Spleen (tissue), 11 donors: Measurements from ENCODE around the gene CRB3. TPM values are rescaled to one million over a fixed set of nuclear protein-coding genes. Genes with fewer than 3 reads are reported as not detected.

Experiments
- DNase-seq: peaks from one replicate; pipeline ENCODE4 v3.0.0-alpha.2; 2020
- H3K27ac ChIP-seq, 8 donors: fragments of 200-600 bp; sonication (generic) in 7 of 8; 1 replicate in 4 of 8; 2 replicates in 4 of 8; pipeline versions ENCODE4 v1.5.0 to v1.8.0; 2016 to 2021; ENCODE audit warnings: inconsistent platforms in 4 of 8, mild to moderate bottlenecking in 4 of 8, moderate library complexity in 1 of 8
- H3K27me3 ChIP-seq, 7 donors: fragments of 200-600 bp; sonication (generic) in 6 of 7; replicated peaks in 1 of 7; 1 replicate in 4 of 7; 2 replicates in 3 of 7; pipeline versions ENCODE4 v1.5.0 to v1.8.0; 2016 to 2021; ENCODE audit warnings: inconsistent platforms in 3 of 7, mild to moderate bottlenecking in 1 of 7
- H3K36me3 ChIP-seq, 6 donors: fragments of 200-600 bp; sonication (generic) in 5 of 6; 1 replicate in 4 of 6; 2 replicates in 2 of 6; pipeline versions ENCODE4 v1.5.0 to v1.8.0; 2016 to 2021; ENCODE audit warnings: inconsistent platforms in 2 of 6
- H3K4me1 ChIP-seq, 6 donors: fragments of 200-600 bp; sonication (generic) in 5 of 6; 1 replicate in 3 of 6; 2 replicates in 3 of 6; pipeline versions ENCODE4 v1.5.0 to v1.8.0; 2016 to 2021; ENCODE audit warnings: inconsistent platforms in 3 of 6
- H3K4me3 ChIP-seq, 8 donors: fragments of 200-600 bp; sonication (generic) in 7 of 8; 1 replicate in 4 of 8; 2 replicates in 4 of 8; pipeline versions ENCODE4 v1.5.0 to v1.8.0; 2016 to 2021; ENCODE audit warnings: inconsistent platforms in 4 of 8, mild to moderate bottlenecking in 4 of 8, moderate library complexity in 2 of 8
- H3K9me3 ChIP-seq, 8 donors: fragments of 200-600 bp; sonication (generic) in 7 of 8; 1 replicate in 4 of 8; 2 replicates in 4 of 8; pipeline versions ENCODE4 v1.5.0 to v1.8.0; 2016 to 2021; ENCODE audit warnings: inconsistent platforms in 4 of 8
- POLR2A ChIP-seq, 3 donors: fragments of 450-650 bp; IDR thresholded peaks; one replicate each; pipeline ENCODE4 v1.5.1; 2017; ENCODE audit warnings: antibody characterized with exemption in 3 of 3, mild to moderate bottlenecking in 1 of 3
- POLR2AphosphoS5 ChIP-seq, 3 donors: sonication (generic); formaldehyde crosslinking; IDR thresholded peaks; one replicate each; pipeline ENCODE4 v1.5.1; 2017; ENCODE audit warnings: antibody characterized with exemption in 3 of 3
- WGBS, 5 donors: extraction: QIAGEN DNeasy Blood & Tissue Kit in 3 of 5; methylation state at CpG; one replicate each; pipeline versions ENCODE4 v1.1.5 to v1.1.7; 2013 to 2018; 5-methylcytosine and 5-hydroxymethylcytosine counted together
- intact Hi-C: fragments of 100-400 bp; cut with DNase I; formaldehyde crosslinking; loops from one replicate; pipeline ENCODE4 v1.15.0; 2023; ENCODE audit warnings: low total_unique reads
- polyA plus RNA-seq, 3 donors: library from polyadenylated mRNA; stranded (reverse); fragments of 200-250 nt; gene quantifications; one replicate each; pipeline ENCODE4 v1.2.1, GENCODE V29; 2013
- total RNA-seq, 7 donors: library from RNA; depleted of rRNA in 3 of 7; stranded (reverse); fragments of >200 nt in 3 of 7; fragmentation: NEBNext Ultra II Directional in 4 of 7; extraction: Animal tissue kit (Norgen Biotek cat#: 25700) in 4 of 7; gene quantifications; one replicate each; pipeline versions ENCODE4 v1.1.0 to v1.2.1, GENCODE V29; 2016 to 2021
- TF ChIP-seq, protein P1 (sequence below), 11 experiments: fragments of 200-600 bp in 7 of 11; fragments of 450-650 bp in 4 of 11; sonication (generic) in 4 of 11; IDR thresholded peaks in 8 of 11; conservative IDR thresholded peaks in 3 of 11; 1 replicate in 7 of 11; 2 replicates in 4 of 11; pipeline versions ENCODE4 v1.4.0 to v1.8.0; 2016 to 2021; ENCODE audit warnings: antibody characterized with exemption in 11 of 11, inconsistent platforms in 4 of 11, mild to moderate bottlenecking in 1 of 11
- donor health status: healthy with polysubstance abuse.
- donor health status: DM: no; HTN: no; CAD: no; lungs with moderate emphysema.
- donor health status: DM: no; HTN: no; CAD: no.
- donor health status: Bipolar disorder and iron deficiency.
- donor health status: healthy.
- donor health status: DM: no; HTN: no; CAD: no.
- donor health status: DM: yes; HTN: yes; CAD: no.

CRB3 gene
- total and polyA plus RNA-seq, 10 donors: 1.0 to 2.0 (median 1.2) TPM; not detected in 2

GRCh38 chr19:6478815-6479214 lies 14.7 kb downstream of the CRB3 start:
- Histone ChIP-seq H3K9me3 (no peaks in the 10 kb centered on the region), H3K27me3 (peaks cover 0 to 23% (median 0%) of the 10 kb centered on the region in 7 donors), H3K36me3 (peaks cover 0 to 62% (median 33%) of the 10 kb centered on the region in 6 donors), H3K4me1 (peaks cover 0 to 65% (median 27%) of the 10 kb centered on the region in 6 donors), H3K4me3 (no peak overlapping the region), H3K27ac (peak overlapping the region in 1 of 8 donors; percentile 92)
- intact Hi-C loops: no loop called here
- TF ChIP-seq, protein P1, sequence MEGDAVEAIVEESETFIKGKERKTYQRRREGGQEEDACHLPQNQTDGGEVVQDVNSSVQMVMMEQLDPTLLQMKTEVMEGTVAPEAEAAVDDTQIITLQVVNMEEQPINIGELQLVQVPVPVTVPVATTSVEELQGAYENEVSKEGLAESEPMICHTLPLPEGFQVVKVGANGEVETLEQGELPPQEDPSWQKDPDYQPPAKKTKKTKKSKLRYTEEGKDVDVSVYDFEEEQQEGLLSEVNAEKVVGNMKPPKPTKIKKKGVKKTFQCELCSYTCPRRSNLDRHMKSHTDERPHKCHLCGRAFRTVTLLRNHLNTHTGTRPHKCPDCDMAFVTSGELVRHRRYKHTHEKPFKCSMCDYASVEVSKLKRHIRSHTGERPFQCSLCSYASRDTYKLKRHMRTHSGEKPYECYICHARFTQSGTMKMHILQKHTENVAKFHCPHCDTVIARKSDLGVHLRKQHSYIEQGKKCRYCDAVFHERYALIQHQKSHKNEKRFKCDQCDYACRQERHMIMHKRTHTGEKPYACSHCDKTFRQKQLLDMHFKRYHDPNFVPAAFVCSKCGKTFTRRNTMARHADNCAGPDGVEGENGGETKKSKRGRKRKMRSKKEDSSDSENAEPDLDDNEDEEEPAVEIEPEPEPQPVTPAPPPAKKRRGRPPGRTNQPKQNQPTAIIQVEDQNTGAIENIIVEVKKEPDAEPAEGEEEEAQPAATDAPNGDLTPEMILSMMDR (IDR thresholded peaks at IDR 0.05 in 8 of 11, conservative IDR thresholded peaks at IDR 0.05 in 3 of 11): no peak
- no peak for TF ChIP-seq POLR2A (IDR thresholded peaks at IDR 0.05)
- no peak for TF ChIP-seq POLR2AphosphoS5 (IDR thresholded peaks at IDR 0.05)
- WGBS, 5 donors: 91 to 95% (median 92%) methylated on average over 12 to 13 of the region's 13 CpGs
- DNase-seq: no peak

DNA sequence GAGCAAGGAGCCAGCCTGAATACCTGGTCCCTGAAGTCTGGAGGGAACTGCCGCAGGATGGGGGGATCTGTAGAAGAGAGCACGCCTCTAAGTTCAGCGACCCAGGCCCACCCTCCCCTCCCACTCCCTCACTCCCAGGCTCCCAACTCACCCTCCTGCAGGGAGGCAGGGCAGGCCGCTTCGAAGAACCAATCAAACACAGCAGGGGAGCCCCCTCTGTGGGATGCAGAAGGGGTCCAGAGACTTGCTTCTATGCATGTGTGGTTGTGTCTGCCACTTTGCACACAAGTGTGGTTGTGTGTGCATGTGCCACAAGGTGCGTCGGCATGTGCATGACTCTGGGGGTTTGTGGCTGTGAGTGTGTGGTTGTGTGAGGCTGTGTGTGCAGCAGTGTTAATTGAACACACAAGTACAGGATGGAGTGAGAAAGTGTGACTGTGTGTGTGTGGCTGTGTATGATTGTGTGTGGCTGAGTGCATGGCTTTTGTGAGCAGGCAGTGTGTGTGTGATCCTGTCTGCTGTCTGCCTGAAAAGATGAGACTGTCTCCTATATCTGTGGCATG lies 15.8 kb downstream of the CRB3 start:
- H3K36me3 ChIP-seq: peaks cover 0 to 51% (median 26%) of the 10 kb centered on the region in 6 donors
- H3K4me3 ChIP-seq: no peak overlapping the region
- peak overlapping the region in 2 of 8 donors; percentile 92 to 96 for H3K27ac ChIP-seq
- intact Hi-C loops: no loop called here
- DNase-seq: no peak
- TF ChIP-seq POLR2A (IDR thresholded peaks at IDR 0.05) (no peak), POLR2AphosphoS5 (IDR thresholded peaks at IDR 0.05) (no peak)
- TF ChIP-seq, protein P1 (IDR thresholded peaks at IDR 0.05 in 8 of 11, conservative IDR thresholded peaks at IDR 0.05 in 3 of 11): no peak
- WGBS, 5 donors: 65 to 77% (median 75%) methylated on average over 7 of the region's 7 CpGs
- H3K4me1 ChIP-seq: peaks cover 0 to 65% (median 27%) of the 10 kb centered on the region in 6 donors
- H3K27me3 ChIP-seq: peaks cover 0 to 23% (median 0%) of the 10 kb centered on the region in 7 donors
- no peaks in the 10 kb centered on the region for H3K9me3 ChIP-seq

DNA sequence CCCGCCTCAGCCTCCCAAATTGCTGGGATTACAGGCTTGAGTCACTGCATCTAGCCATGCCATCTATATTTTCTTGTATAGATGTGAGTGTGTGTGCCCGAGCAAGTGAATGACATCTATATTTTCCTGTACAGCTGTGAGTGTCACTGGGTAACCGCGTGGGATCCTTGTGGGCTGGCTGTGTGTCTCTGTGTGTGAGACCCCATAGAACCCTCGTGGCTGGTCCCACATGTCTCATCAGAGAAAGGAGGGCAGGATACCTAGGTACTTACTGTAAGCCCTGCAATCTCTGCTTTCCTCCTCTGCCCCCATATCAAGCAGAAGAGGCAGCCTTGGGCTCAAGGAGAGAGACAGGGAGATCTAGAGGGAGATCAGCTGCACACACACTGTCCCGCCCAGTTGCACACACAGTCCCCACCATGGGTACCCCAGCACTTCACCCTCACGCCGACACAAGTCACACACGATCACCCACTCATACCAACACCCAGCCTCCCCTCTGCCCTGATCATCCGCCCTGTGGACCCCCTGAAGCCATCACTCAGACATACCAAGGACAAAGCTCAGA lies 16.9 kb downstream of the CRB3 start:
- Histone ChIP-seq H3K36me3 (peaks cover 0 to 41% (median 16%) of the 10 kb centered on the region in 6 donors), H3K4me3 (peak overlapping the region; percentile 42 to 76 (median 57)), H3K27ac (peak overlapping the region; percentile 83 to 96 (median 90)), H3K4me1 (peaks cover 0 to 61% (median 24%) of the 10 kb centered on the region in 6 donors), H3K9me3 (no peaks in the 10 kb centered on the region), H3K27me3 (peaks cover 0 to 14% (median 0%) of the 10 kb centered on the region in 7 donors)
- WGBS, 5 donors: 22 to 52% (median 47%) methylated on average over 10 of the region's 10 CpGs
- intact Hi-C loops: no loop called here
- TF ChIP-seq POLR2A (IDR thresholded peaks at IDR 0.05): no peak
- TF ChIP-seq, protein P1 (IDR thresholded peaks at IDR 0.05 in 8 of 11, conservative IDR thresholded peaks at IDR 0.05 in 3 of 11): no peak
- no peak for TF ChIP-seq POLR2AphosphoS5 (IDR thresholded peaks at IDR 0.05)
- no peak for DNase-seq
